Measurements from ENCODE around the gene PAK3. TPM values are rescaled to one million over a fixed set of nuclear protein-coding genes. Genes with fewer than 3 reads are reported as not detected.

PAK3 gene
- total RNA-seq, 2 donors from 2014 or later, result 0.16 to 0.85 TPM

- Histone ChIP-seq H3K36me3 (no peaks in the 10 kb centered on the region), H3K4me3 (no peak overlapping the region), H3K9me3 (no peaks in the 10 kb centered on the region), H3K27ac (no peak overlapping the region), H3K27me3 (peaks cover 0 to 3% of the 10 kb centered on the region in 2 donors), H3K4me1 (no peaks in the 10 kb centered on the region)
- no peak for DNase-seq (ENCODE audit: low spot score)
- TF ChIP-seq CTCF (IDR thresholded peaks at IDR 0.05), result no peak
These were observed 6.6 kb downstream of the PAK3 start for GRCh38 chrX:111102636-111103035.

GRCh38 chrX:111103246-111103645 lies 7.3 kb downstream of the PAK3 start:
- Histone ChIP-seq H3K27ac (no peak overlapping the region), H3K36me3 (no peaks in the 10 kb centered on the region), H3K4me3 (no peak overlapping the region), H3K9me3 (no peaks in the 10 kb centered on the region), H3K27me3 (peaks cover 0 to 3% of the 10 kb centered on the region in 2 donors), H3K4me1 (no peaks in the 10 kb centered on the region)
- TF ChIP-seq CTCF (IDR thresholded peaks at IDR 0.05), result no peak
- no peak for DNase-seq (ENCODE audit: low spot score)

GRCh38 chrX:111110098-111110775 lies 14.2 kb downstream of the PAK3 start:
- H3K36me3 ChIP-seq, result no peaks in the 10 kb centered on the region
- no peaks in the 10 kb centered on the region for H3K4me1 ChIP-seq
- no peak for DNase-seq (ENCODE audit: low spot score)
- no peaks in the 10 kb centered on the region for H3K9me3 ChIP-seq
- H3K27me3 ChIP-seq, result no peaks in the 10 kb centered on the region
- no peak overlapping the region for H3K4me3 ChIP-seq
- no peak for TF ChIP-seq CTCF (IDR thresholded peaks at IDR 0.05)
- H3K27ac ChIP-seq, result no peak overlapping the region

- no peaks in the 10 kb centered on the region for H3K36me3 ChIP-seq
- H3K27ac ChIP-seq, result no peak overlapping the region
- no peaks in the 10 kb centered on the region for H3K27me3 ChIP-seq
- no peaks in the 10 kb centered on the region for H3K9me3 ChIP-seq
- no peak overlapping the region for H3K4me3 ChIP-seq
- no peaks in the 10 kb centered on the region for H3K4me1 ChIP-seq
- TF ChIP-seq CTCF (IDR thresholded peaks at IDR 0.05), result no peak
- no peak for DNase-seq (ENCODE audit: low spot score)
These were observed 18.8 kb downstream of the PAK3 start for GRCh38 chrX:111114806-111115205.

GRCh38 chrX:111116666-111117065 lies 20.7 kb downstream of the PAK3 start:
- no peaks in the 10 kb centered on the region for H3K9me3 ChIP-seq
- DNase-seq (ENCODE audit: low spot score), result no peak
- H3K27me3 ChIP-seq, result no peaks in the 10 kb centered on the region
- no peak overlapping the region for H3K27ac ChIP-seq
- H3K4me3 ChIP-seq, result no peak overlapping the region
- H3K4me1 ChIP-seq, result no peaks in the 10 kb centered on the region
- no peaks in the 10 kb centered on the region for H3K36me3 ChIP-seq
- TF ChIP-seq CTCF (IDR thresholded peaks at IDR 0.05), result no peak

- H3K4me1 ChIP-seq, result no peaks in the 10 kb centered on the region
- no peaks in the 10 kb centered on the region for H3K27me3 ChIP-seq
- H3K27ac ChIP-seq, result no peak overlapping the region
- H3K36me3 ChIP-seq, result no peaks in the 10 kb centered on the region
- no peaks in the 10 kb centered on the region for H3K9me3 ChIP-seq
- DNase-seq (ENCODE audit: low spot score), result no peak
- TF ChIP-seq CTCF (IDR thresholded peaks at IDR 0.05), result no peak
- no peak overlapping the region for H3K4me3 ChIP-seq
These were observed 23.4 kb downstream of the PAK3 start for GRCh38 chrX:111119341-111119740.

All from right atrium auricular region (tissue), 2 donors.